NCI-H2171 (cell line): Measurements from ENCODE around the gene IFNL3.
"Not testable (repeated sequence)": the region's sequence is repeated elsewhere in the genome, so short reads cannot be mapped to it uniquely, and the experiment has no call there.

Source experiments
- DNase-seq: peaks from one replicate; lab custom pipeline; 2025; lab: John Stamatoyannopoulos, UW

The IFNL3 gene

GRCh38 chr19:39244410-39245100, at the start of gene IFNL3:
TSS of gene IFNL3 (minus strand) at chr19:39245006. CDS start at chr19:39244967, 39 bp downstream.
- not testable (repeated sequence) for DNase-seq

- DNase-seq, result no peak
Measured at GRCh38 chr19:39293394-39293793, 48.6 kb upstream of the IFNL3 start.

GRCh38 chr19:39284032-39284431, 39.2 kb upstream of the IFNL3 start:
- no peak for DNase-seq

GRCh38 chr19:39282021-39282420, 37.2 kb upstream of the IFNL3 start:
- DNase-seq, result no peak

GRCh38 chr19:39277598-39277997, 32.8 kb upstream of the IFNL3 start:
- DNase-seq, result no peak

- no peak for DNase-seq
Measured at GRCh38 chr19:39276740-39277139, 31.9 kb upstream of the IFNL3 start.

GRCh38 chr19:39275578-39275977, 30.8 kb upstream of the IFNL3 start:
- no peak for DNase-seq

- DNase-seq, result not testable (repeated sequence)
Measured at GRCh38 chr19:39273859-39274258, 29.1 kb upstream of the IFNL3 start.

GRCh38 chr19:39270036-39270871, 25.4 kb upstream of the IFNL3 start:
- no peak for DNase-seq

- not testable (repeated sequence) for DNase-seq
Measured at GRCh38 chr19:39269369-39269768, 24.6 kb upstream of the IFNL3 start.

- not testable (repeated sequence) for DNase-seq
Measured at GRCh38 chr19:39268531-39269223, 23.9 kb upstream of the IFNL3 start.

- DNase-seq, result peak; percentile 63
Measured at GRCh38 chr19:39268085-39268484, 23.3 kb upstream of the IFNL3 start, which contains the start of gene IFNL2. TSS of gene IFNL2 (plus strand) at chr19:39268396. CDS start at chr19:39268569, 173 bp downstream.

GRCh38 chr19:39265321-39265916, 20.6 kb upstream of the IFNL3 start:
- no peak for DNase-seq

- no peak for DNase-seq
Measured at GRCh38 chr19:39264306-39265290, 19.8 kb upstream of the IFNL3 start.

GRCh38 chr19:39263912-39264305, 19.1 kb upstream of the IFNL3 start:
- no peak for DNase-seq

GRCh38 chr19:39262496-39262895, 17.7 kb upstream of the IFNL3 start:
- no peak for DNase-seq

- no peak for DNase-seq
Measured at GRCh38 chr19:39261704-39262103, 16.9 kb upstream of the IFNL3 start.

GRCh38 chr19:39257227-39257626, 12.4 kb upstream of the IFNL3 start:
- DNase-seq, result no peak

- DNase-seq, result no peak
Measured at GRCh38 chr19:39254531-39255345, 9.9 kb upstream of the IFNL3 start.
